Vagina (tissue), 2 donors: Measurements from ENCODE around the gene SNCA.

Experiments
- CTCF ChIP-seq, 3 experiments: fragments of 450-650 bp in 2 of 3; fragments of 200-600 bp in 1 of 3; sonication (generic) in 1 of 3; IDR thresholded peaks; one replicate each; pipeline ENCODE4 v1.5.1; 2017 to 2019; ENCODE audit warnings: antibody characterized with exemption in 3 of 3, mild to moderate bottlenecking in 2 of 3, moderate library complexity in 2 of 3
- POLR2A ChIP-seq, 2 donors: fragments of 450-650 bp; IDR thresholded peaks; one replicate each; pipeline ENCODE4 v1.6.1; 2017; ENCODE audit warnings: antibody characterized with exemption in 2 of 2, mild to moderate bottlenecking in 2 of 2, moderate library complexity in 2 of 2
- POLR2AphosphoS5 ChIP-seq, 2 donors: sonication (generic); formaldehyde crosslinking; IDR thresholded peaks; one replicate each; pipeline ENCODE4 v1.9.0; 2017; ENCODE audit warnings: antibody characterized with exemption in 2 of 2, mild to moderate bottlenecking in 2 of 2, low read depth in 1 of 2; ENCODE audit not compliant: insufficient read depth in 1 of 2

- TF ChIP-seq POLR2A (IDR thresholded peaks at IDR 0.05) (no peak), CTCF (IDR thresholded peaks at IDR 0.05) (no peak), POLR2AphosphoS5 (IDR thresholded peaks at IDR 0.05; ENCODE audit: insufficient read depth in 1 of 2, low read depth in 1 of 2) (no peak)
These were observed 128.0 kb downstream of the SNCA start for GRCh38 chr4:89708903-89709421.
